Measurements from ENCODE around the gene RASSF8. TPM values are rescaled to one million over a fixed set of nuclear protein-coding genes. Genes with fewer than 3 reads are reported as not detected.

Gene RASSF8
- total and polyA plus RNA-seq, 2 experiments from 2014 or later: 11.5 to 30.6 TPM

DNA sequence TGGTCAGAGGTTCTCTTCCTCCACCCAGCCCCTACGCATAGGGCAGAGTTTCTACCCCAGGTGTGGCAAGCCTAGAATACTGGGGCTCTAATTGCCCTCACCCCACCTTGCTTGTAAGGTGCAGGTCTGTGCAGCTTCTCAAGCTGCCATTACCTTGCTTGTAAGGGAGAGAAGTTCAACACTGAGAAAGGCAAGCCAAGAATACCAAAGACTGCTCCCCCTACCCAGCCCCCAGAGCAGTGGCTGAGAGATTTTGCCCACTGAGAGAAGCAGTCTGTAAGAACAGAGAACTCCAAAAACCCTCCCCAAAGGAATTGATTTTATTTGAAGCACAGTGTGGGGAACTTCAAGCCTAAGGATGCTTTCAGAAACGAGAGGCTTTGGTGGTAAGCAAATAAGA is 63.1 kb downstream of the RASSF8 start (continued):
- TF ChIP-seq, protein P1, sequence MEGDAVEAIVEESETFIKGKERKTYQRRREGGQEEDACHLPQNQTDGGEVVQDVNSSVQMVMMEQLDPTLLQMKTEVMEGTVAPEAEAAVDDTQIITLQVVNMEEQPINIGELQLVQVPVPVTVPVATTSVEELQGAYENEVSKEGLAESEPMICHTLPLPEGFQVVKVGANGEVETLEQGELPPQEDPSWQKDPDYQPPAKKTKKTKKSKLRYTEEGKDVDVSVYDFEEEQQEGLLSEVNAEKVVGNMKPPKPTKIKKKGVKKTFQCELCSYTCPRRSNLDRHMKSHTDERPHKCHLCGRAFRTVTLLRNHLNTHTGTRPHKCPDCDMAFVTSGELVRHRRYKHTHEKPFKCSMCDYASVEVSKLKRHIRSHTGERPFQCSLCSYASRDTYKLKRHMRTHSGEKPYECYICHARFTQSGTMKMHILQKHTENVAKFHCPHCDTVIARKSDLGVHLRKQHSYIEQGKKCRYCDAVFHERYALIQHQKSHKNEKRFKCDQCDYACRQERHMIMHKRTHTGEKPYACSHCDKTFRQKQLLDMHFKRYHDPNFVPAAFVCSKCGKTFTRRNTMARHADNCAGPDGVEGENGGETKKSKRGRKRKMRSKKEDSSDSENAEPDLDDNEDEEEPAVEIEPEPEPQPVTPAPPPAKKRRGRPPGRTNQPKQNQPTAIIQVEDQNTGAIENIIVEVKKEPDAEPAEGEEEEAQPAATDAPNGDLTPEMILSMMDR (conservative IDR thresholded peaks at IDR 0.05; ENCODE audit: low read depth in 2 of 2): no peak
- TF ChIP-seq, protein P2, sequence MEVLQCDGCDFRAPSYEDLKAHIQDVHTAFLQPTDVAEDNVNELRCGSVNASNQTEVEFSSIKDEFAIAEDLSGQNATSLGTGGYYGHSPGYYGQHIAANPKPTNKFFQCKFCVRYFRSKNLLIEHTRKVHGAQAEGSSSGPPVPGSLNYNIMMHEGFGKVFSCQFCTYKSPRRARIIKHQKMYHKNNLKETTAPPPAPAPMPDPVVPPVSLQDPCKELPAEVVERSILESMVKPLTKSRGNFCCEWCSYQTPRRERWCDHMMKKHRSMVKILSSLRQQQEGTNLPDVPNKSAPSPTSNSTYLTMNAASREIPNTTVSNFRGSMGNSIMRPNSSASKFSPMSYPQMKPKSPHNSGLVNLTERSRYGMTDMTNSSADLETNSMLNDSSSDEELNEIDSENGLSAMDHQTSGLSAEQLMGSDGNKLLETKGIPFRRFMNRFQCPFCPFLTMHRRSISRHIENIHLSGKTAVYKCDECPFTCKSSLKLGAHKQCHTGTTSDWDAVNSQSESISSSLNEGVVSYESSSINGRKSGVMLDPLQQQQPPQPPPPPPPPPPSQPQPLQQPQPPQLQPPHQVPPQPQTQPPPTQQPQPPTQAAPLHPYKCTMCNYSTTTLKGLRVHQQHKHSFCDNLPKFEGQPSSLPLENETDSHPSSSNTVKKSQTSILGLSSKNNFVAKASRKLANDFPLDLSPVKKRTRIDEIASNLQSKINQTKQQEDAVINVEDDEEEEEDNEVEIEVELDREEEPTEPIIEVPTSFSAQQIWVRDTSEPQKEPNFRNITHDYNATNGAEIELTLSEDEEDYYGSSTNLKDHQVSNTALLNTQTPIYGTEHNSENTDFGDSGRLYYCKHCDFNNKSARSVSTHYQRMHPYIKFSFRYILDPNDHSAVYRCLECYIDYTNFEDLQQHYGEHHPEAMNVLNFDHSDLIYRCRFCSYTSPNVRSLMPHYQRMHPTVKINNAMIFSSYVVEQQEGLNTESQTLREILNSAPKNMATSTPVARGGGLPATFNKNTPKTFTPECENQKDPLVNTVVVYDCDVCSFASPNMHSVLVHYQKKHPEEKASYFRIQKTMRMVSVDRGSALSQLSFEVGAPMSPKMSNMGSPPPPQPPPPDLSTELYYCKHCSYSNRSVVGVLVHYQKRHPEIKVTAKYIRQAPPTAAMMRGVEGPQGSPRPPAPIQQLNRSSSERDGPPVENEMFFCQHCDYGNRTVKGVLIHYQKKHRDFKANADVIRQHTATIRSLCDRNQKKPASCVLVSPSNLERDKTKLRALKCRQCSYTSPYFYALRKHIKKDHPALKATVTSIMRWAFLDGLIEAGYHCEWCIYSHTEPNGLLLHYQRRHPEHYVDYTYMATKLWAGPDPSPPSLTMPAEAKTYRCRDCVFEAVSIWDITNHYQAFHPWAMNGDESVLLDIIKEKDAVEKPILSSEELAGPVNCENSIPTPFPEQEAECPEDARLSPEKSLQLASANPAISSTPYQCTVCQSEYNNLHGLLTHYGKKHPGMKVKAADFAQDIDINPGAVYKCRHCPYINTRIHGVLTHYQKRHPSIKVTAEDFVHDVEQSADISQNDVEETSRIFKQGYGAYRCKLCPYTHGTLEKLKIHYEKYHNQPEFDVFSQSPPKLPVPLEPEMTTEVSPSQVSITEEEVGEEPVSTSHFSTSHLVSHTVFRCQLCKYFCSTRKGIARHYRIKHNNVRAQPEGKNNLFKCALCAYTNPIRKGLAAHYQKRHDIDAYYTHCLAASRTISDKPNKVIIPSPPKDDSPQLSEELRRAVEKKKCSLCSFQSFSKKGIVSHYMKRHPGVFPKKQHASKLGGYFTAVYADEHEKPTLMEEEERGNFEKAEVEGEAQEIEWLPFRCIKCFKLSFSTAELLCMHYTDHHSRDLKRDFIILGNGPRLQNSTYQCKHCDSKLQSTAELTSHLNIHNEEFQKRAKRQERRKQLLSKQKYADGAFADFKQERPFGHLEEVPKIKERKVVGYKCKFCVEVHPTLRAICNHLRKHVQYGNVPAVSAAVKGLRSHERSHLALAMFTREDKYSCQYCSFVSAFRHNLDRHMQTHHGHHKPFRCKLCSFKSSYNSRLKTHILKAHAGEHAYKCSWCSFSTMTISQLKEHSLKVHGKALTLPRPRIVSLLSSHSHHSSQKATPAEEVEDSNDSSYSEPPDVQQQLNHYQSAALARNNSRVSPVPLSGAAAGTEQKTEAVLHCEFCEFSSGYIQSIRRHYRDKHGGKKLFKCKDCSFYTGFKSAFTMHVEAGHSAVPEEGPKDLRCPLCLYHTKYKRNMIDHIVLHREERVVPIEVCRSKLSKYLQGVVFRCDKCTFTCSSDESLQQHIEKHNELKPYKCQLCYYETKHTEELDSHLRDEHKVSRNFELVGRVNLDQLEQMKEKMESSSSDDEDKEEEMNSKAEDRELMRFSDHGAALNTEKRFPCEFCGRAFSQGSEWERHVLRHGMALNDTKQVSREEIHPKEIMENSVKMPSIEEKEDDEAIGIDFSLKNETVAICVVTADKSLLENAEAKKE (CRISPR knock-in tag; IDR thresholded peaks at IDR 0.05): no peak

DNA sequence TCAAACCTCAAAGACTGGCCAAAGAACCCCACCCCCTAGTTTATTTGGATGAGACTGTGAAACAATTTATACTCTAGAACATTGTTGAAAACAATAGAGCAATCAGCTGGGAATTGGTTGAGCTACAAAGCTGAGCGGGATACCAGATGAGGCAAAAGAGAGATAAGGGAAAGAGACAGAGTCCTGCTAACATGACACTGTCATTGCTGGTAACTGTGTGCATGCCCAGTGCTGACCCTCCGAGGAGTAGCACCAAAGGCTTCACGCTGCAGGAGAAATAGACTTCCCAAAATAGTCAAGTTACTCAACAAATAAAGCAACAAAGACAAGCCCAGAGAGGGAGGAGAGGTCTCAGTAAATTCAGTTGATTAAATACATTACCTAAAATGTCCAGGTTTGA is 63.6 kb downstream of the RASSF8 start:
- Mint-ChIP-seq H3K36me3 (ENCODE audit: low read depth) (no peaks in the 10 kb centered on the region), H3K4me3 (no peak overlapping the region), H3K27ac (no peak overlapping the region), H3K27me3 (ENCODE audit: insufficient read depth, low read depth, poor library complexity) (peaks cover 5% of the 10 kb centered on the region), H3K4me1 (peaks cover 21% of the 10 kb centered on the region), H3K9me3 (no peaks in the 10 kb centered on the region)
- Histone ChIP-seq H3K4me3 (no peak overlapping the region), H3K4me2 (no peak overlapping the region), H3K27me3 (ENCODE audit: insufficient read depth) (no peaks in the 10 kb centered on the region), H3K27ac (ENCODE audit: low read depth) (no peak overlapping the region), H3F3A (replicated peaks; ENCODE audit: low read depth) (no peaks in the 10 kb centered on the region), H3K36me3 (ENCODE audit: insufficient read depth) (no peaks in the 10 kb centered on the region), H3K9me2 (ENCODE audit: insufficient read depth) (no peaks in the 10 kb centered on the region), H2AFZ (no peak overlapping the region), H4K20me1 (replicated peaks; ENCODE audit: insufficient read depth) (no peaks in the 10 kb centered on the region), H3K4me1 (ENCODE audit: insufficient read depth) (peaks cover 18% of the 10 kb centered on the region), H3K79me2 (replicated peaks; ENCODE audit: insufficient read depth) (peaks cover 66% of the 10 kb centered on the region)
- ATAC-seq (no peak; the same call in 2 of the 3 replicates), DNase-seq (ENCODE audit: low spot score) (no peak)
- no peak for TF ChIP-seq STAT1 (IDR thresholded peaks at IDR 0.05; ENCODE audit: unreplicated experiment)
